OCI-LY3 (cell line): ENCODE measurements around the gene ABCB7.
"Not testable (repeated sequence)": the region's sequence is repeated elsewhere in the genome, so short reads cannot be mapped to it uniquely, and the experiment has no call there.

Experiments used
- EZH2phosphoT487 ChIP-seq: fragments of 200-600 bp; shearing (Covaris generic); IDR thresholded peaks from 2 replicates; pipeline ENCODE4 v1.6.1; 2018; ENCODE audit warnings: antibody characterized with exemption, mixed run types, low read depth
- TF ChIP-seq, protein P1 (sequence below): fragments of 200-600, 300-600 bp; sonication (generic); IDR thresholded peaks from 2 replicates; pipeline ENCODE4 v1.5.1; 2014; ENCODE audit warnings: antibody characterized with exemption, low read length, low read depth

DNA sequence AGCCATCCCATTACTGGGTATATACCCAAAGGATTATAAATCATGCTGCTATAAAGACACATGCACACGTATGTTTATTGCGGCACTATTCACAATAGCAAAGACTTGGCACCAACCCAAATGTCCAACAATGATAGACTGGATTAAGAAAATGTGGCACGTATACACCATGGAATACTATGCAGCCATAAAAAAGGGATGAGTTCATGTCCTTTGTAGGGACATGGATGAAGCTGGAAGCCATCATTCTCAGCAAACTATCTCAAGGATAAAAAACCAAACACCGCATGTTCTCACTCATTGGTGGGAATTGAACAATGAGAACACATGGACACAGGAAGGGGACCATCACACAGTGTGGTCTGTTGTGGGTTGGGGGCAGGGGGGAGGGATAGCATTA is 111.9 kb downstream of the ABCB7 start:
- TF ChIP-seq, protein P1, sequence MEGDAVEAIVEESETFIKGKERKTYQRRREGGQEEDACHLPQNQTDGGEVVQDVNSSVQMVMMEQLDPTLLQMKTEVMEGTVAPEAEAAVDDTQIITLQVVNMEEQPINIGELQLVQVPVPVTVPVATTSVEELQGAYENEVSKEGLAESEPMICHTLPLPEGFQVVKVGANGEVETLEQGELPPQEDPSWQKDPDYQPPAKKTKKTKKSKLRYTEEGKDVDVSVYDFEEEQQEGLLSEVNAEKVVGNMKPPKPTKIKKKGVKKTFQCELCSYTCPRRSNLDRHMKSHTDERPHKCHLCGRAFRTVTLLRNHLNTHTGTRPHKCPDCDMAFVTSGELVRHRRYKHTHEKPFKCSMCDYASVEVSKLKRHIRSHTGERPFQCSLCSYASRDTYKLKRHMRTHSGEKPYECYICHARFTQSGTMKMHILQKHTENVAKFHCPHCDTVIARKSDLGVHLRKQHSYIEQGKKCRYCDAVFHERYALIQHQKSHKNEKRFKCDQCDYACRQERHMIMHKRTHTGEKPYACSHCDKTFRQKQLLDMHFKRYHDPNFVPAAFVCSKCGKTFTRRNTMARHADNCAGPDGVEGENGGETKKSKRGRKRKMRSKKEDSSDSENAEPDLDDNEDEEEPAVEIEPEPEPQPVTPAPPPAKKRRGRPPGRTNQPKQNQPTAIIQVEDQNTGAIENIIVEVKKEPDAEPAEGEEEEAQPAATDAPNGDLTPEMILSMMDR: not testable (repeated sequence)
- not testable (repeated sequence) for TF ChIP-seq EZH2phosphoT487
